Activated naive CD4-positive, alpha-beta T cell (primary cell): ENCODE data around the gene CNDP2.
"Not testable (repeated sequence)": the region's sequence is repeated elsewhere in the genome, so short reads cannot be mapped to it uniquely, and the experiment has no call there.

ENCODE experiments used
- DNase-seq, 4 experiments: peaks; one replicate each; lab custom pipeline; 2025; lab: John Stamatoyannopoulos, UW

The CNDP2 gene

GRCh38 chr18:74539289-74539688, 43.1 kb downstream of the CNDP2 start:
- no peak for DNase-seq

GRCh38 chr18:74540652-74541421, 44.7 kb downstream of the CNDP2 start:
- DNase-seq: no peak

GRCh38 chr18:74541703-74542555, 45.8 kb downstream of the CNDP2 start:
- no peak for DNase-seq

- DNase-seq: no peak
These were observed 48.7 kb downstream of the CNDP2 start for GRCh38 chr18:74544898-74545297.

- no peak for DNase-seq
These were observed 49.8 kb downstream of the CNDP2 start for GRCh38 chr18:74546007-74546406.

GRCh38 chr18:74546751-74547530, 50.8 kb downstream of the CNDP2 start:
- DNase-seq: no peak

GRCh38 chr18:74547860-74548259, 51.7 kb downstream of the CNDP2 start:
- no peak for DNase-seq

- no peak for DNase-seq
These were observed 53.5 kb downstream of the CNDP2 start for GRCh38 chr18:74549591-74550104.

GRCh38 chr18:74550886-74551285, 54.7 kb downstream of the CNDP2 start:
- DNase-seq: no peak

GRCh38 chr18:74551452-74551851, 55.3 kb downstream of the CNDP2 start:
- DNase-seq: no peak

- peak; percentile 21 to 61 (median 50) for DNase-seq
These were observed 55.9 kb downstream of the CNDP2 start for GRCh38 chr18:74551936-74552555.

- DNase-seq: no peak
These were observed 60.0 kb downstream of the CNDP2 start for GRCh38 chr18:74556126-74556525.

- no peak for DNase-seq
These were observed 61.9 kb downstream of the CNDP2 start for GRCh38 chr18:74558096-74558495.

- no peak for DNase-seq
These were observed 66.1 kb downstream of the CNDP2 start for GRCh38 chr18:74562131-74562730.

- no peak for DNase-seq
These were observed 66.6 kb downstream of the CNDP2 start for GRCh38 chr18:74562775-74563174.

- DNase-seq: no peak
These were observed 67.8 kb downstream of the CNDP2 start for GRCh38 chr18:74563999-74564398.

GRCh38 chr18:74565164-74565563, 69.0 kb downstream of the CNDP2 start:
- not testable (repeated sequence) for DNase-seq

GRCh38 chr18:74565993-74566392, 69.8 kb downstream of the CNDP2 start:
- DNase-seq: not testable (repeated sequence)

GRCh38 chr18:74567822-74568221, 71.7 kb downstream of the CNDP2 start:
- no peak for DNase-seq

GRCh38 chr18:74569401-74569800, 73.2 kb downstream of the CNDP2 start:
- DNase-seq: no peak

- DNase-seq: no peak
These were observed 74.1 kb downstream of the CNDP2 start for GRCh38 chr18:74570266-74570665.
